H1 (cell line): Measurements from ENCODE around the gene ACOT7. TPM values are rescaled to one million over a fixed set of nuclear protein-coding genes. Genes with fewer than 3 reads are reported as not detected.

Experiments
- ATF3 ChIP-seq: IDR thresholded peaks from 2 replicates; pipeline ENCODE4 v1.6.1; 2011; ENCODE audit warnings: low read depth, mild to moderate bottlenecking, low read length; ENCODE audit not compliant: insufficient read depth
- JUND ChIP-seq: IDR thresholded peaks from 2 replicates; pipeline ENCODE4 v1.6.1; 2011; ENCODE audit warnings: mild to moderate bottlenecking, improper control_type of control experiment, low read length
- KDM5A ChIP-seq: fragments of 200-600 bp; IDR thresholded peaks from 2 replicates; pipeline ENCODE4 v1.7.1; 2012; ENCODE audit warnings: mild to moderate bottlenecking, low read length, inconsistent platforms, mixed read lengths
- TCF12 ChIP-seq: IDR thresholded peaks from 2 replicates; pipeline ENCODE4 v1.6.1; 2011; ENCODE audit warnings: low read depth, mild to moderate bottlenecking, low read length
- polyA plus RNA-seq, 7 experiments: library from polyadenylated mRNA; depleted of rRNA in 3 of 7; stranded (reverse) in 5 of 7; unstranded in 2 of 7; fragments of >200 nt in 5 of 7; fragments of 200-250 nt in 2 of 7; gene quantifications; 1 replicate in 5 of 7; 2 replicates in 1 of 7; 4 replicates in 1 of 7; pipeline versions ENCODE4 v1.2.1 to v1.2.3, GENCODE V29; 2011 to 2013; ENCODE audit warnings: missing spikeins in 2 of 7, mixed read lengths in 2 of 7
- total RNA-seq: library from RNA; stranded (reverse); fragmentation: NEBNext Ultra II Directional; extraction: Animal tissue kit (Norgen Biotek cat#: 25700); gene quantifications from 2 replicates; pipeline ENCODE4 v1.2.1, GENCODE V29; 2021

The ACOT7 gene
- total and polyA plus RNA-seq, 2 of the 8 experiments (the other 6 are each of a cell fraction or from before 2014, with no cell fraction given): 151 to 214 TPM

DNA sequence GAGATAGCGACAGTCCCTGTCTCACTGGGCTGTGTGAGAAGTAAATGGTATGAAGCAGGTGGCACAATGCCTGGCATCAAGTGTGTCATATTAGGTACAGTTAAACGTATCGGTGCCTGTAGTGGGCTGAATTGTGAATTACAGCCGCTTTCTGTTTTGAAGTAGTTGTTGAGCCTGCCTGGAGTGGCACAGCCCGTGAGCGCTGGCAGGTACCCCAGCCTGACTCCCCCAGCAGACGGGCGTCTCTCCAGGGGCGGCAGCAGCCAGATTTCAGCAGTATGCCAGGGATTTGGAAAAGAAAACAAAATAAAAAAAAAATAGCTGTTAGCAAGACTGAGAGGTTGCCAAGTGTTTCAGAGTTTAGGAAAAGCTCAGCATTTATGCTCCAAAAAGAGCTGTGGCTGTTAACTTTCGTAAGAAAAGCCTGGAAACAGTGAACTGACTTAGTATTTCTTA lies 106.1 kb downstream of the ACOT7 start (continued):
- TF ChIP-seq TCF12: no peak
- no peak for TF ChIP-seq ATF3
- no peak for TF ChIP-seq KDM5A
- TF ChIP-seq JUND: no peak
